22Rv1 (cell line): ENCODE measurements around the gene NODAL.

Experiments used
- ZFX ChIP-seq: fragments of 450-650 bp; IDR thresholded peaks from 2 replicates; pipeline ENCODE4 v1.6.1; 2017; ENCODE audit warnings: antibody characterized with exemption, borderline replicate concordance
- TF ChIP-seq, protein P1 (sequence below): fragments of 450-650 bp; IDR thresholded peaks from 2 replicates; pipeline ENCODE4 v1.5.1; 2017; ENCODE audit warnings: mild to moderate bottlenecking

- TF ChIP-seq, protein P1, sequence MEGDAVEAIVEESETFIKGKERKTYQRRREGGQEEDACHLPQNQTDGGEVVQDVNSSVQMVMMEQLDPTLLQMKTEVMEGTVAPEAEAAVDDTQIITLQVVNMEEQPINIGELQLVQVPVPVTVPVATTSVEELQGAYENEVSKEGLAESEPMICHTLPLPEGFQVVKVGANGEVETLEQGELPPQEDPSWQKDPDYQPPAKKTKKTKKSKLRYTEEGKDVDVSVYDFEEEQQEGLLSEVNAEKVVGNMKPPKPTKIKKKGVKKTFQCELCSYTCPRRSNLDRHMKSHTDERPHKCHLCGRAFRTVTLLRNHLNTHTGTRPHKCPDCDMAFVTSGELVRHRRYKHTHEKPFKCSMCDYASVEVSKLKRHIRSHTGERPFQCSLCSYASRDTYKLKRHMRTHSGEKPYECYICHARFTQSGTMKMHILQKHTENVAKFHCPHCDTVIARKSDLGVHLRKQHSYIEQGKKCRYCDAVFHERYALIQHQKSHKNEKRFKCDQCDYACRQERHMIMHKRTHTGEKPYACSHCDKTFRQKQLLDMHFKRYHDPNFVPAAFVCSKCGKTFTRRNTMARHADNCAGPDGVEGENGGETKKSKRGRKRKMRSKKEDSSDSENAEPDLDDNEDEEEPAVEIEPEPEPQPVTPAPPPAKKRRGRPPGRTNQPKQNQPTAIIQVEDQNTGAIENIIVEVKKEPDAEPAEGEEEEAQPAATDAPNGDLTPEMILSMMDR, result no peak
- TF ChIP-seq ZFX, result no peak
Observed at GRCh38 chr10:70479165-70479581, 37.7 kb upstream of the NODAL start.
